OCI-LY3 (cell line): ENCODE results near the gene TTC7B.

Experiments used
- H2AFZ ChIP-seq: fragments of 200-600, 300-600 bp; shearing (Covaris generic); 2 replicates; pipeline ENCODE4 v1.6.0; 2014; ENCODE audit warnings: antibody characterized with exemption, low read depth, low read length
- H3K27ac ChIP-seq: fragments of 200-600, 300-600 bp; sonication (generic); 2 replicates; pipeline ENCODE4 v1.5.1; 2014; ENCODE audit warnings: mild to moderate bottlenecking, low read length, moderate library complexity, mixed read lengths
- H3K27me3 ChIP-seq: fragments of 200-600, 300-600 bp; sonication (generic); 2 replicates; pipeline ENCODE4 v1.6.1; 2014; ENCODE audit warnings: low read depth, low read length, mixed read lengths
- H3K36me3 ChIP-seq: fragments of 200-600, 300-600 bp; sonication (generic); replicated peaks from 2 replicates; pipeline ENCODE3; 2014; ENCODE audit warnings: low read depth, low read length, mixed read lengths
- H3K4me1 ChIP-seq: fragments of 300-600, 200-600 bp; sonication (generic); 2 replicates; pipeline ENCODE4 v1.6.1; 2014; ENCODE audit warnings: low read length, mixed read lengths
- H3K4me2 ChIP-seq: fragments of 200-600, 300-600 bp; sonication (generic); 2 replicates; pipeline ENCODE4 v1.6.1; 2014; ENCODE audit warnings: low read length, mixed read lengths
- H3K4me3 ChIP-seq: fragments of 300-600, 200-600 bp; sonication (generic); 2 replicates; pipeline ENCODE4 v1.5.1; 2014; ENCODE audit warnings: antibody characterized with exemption, mild to moderate bottlenecking, low read length, moderate library complexity
- H3K79me2 ChIP-seq: fragments of 300-600, 200-600 bp; shearing (Covaris generic); 2 replicates; pipeline ENCODE4 v1.6.1; 2014; ENCODE audit warnings: mild to moderate bottlenecking, low read length, mixed read lengths
- H3K9ac ChIP-seq: fragments of 300-600, 200-600 bp; shearing (Covaris generic); 2 replicates; pipeline ENCODE4 v1.6.0; 2014; ENCODE audit warnings: mild to moderate bottlenecking, low read length, moderate library complexity
- H3K9me3 ChIP-seq: fragments of 200-600, 300-600 bp; shearing (Covaris generic); 2 replicates; pipeline ENCODE4 v1.6.1; 2014; ENCODE audit warnings: low read length, mixed read lengths; ENCODE audit not compliant: insufficient read depth
- H4K20me1 ChIP-seq: fragments of 200-600, 300-600 bp; sonication (generic); 2 replicates; pipeline ENCODE4 v1.6.1; 2016; ENCODE audit warnings: low read length, mixed read lengths; ENCODE audit not compliant: insufficient read depth
- EZH2phosphoT487 ChIP-seq: fragments of 200-600 bp; shearing (Covaris generic); IDR thresholded peaks from 2 replicates; pipeline ENCODE4 v1.6.1; 2018; ENCODE audit warnings: antibody characterized with exemption, mixed run types, low read depth
- TF ChIP-seq, protein P1 (sequence below): fragments of 200-600, 300-600 bp; sonication (generic); IDR thresholded peaks from 2 replicates; pipeline ENCODE4 v1.5.1; 2014; ENCODE audit warnings: antibody characterized with exemption, low read length, low read depth

Gene TTC7B

DNA sequence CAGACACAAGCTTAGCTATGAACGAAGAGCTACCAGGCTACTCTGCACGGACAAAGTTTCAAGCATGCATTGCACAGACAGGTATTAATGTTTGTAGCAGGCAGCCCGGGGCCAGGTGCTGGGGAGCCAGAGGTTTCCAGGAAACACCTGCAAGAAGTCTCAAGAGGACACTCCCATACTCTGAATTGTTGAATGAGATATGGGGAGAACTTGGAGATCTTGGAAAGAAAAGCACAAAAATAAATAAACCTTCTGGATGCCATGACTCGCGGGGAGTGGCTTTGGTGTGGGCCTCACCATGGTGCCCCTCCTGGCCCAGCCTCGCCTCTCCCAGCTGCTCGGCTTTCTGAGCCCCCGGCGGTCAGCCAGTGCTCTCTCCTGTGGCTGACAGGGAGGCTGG lies 186.8 kb downstream of the TTC7B start:
- no peak overlapping the region for H3K4me2 ChIP-seq
- H3K27me3 ChIP-seq: no peaks in the 10 kb centered on the region
- H3K9me3 ChIP-seq: no peaks in the 10 kb centered on the region
- H3K27ac ChIP-seq: no peak overlapping the region
- no peak overlapping the region for H2AFZ ChIP-seq
- no peaks in the 10 kb centered on the region for H4K20me1 ChIP-seq
- no peaks in the 10 kb centered on the region for H3K36me3 ChIP-seq
- H3K4me1 ChIP-seq: no peaks in the 10 kb centered on the region
- H3K9ac ChIP-seq: no peak overlapping the region
- H3K4me3 ChIP-seq: no peak overlapping the region
- TF ChIP-seq, protein P1, sequence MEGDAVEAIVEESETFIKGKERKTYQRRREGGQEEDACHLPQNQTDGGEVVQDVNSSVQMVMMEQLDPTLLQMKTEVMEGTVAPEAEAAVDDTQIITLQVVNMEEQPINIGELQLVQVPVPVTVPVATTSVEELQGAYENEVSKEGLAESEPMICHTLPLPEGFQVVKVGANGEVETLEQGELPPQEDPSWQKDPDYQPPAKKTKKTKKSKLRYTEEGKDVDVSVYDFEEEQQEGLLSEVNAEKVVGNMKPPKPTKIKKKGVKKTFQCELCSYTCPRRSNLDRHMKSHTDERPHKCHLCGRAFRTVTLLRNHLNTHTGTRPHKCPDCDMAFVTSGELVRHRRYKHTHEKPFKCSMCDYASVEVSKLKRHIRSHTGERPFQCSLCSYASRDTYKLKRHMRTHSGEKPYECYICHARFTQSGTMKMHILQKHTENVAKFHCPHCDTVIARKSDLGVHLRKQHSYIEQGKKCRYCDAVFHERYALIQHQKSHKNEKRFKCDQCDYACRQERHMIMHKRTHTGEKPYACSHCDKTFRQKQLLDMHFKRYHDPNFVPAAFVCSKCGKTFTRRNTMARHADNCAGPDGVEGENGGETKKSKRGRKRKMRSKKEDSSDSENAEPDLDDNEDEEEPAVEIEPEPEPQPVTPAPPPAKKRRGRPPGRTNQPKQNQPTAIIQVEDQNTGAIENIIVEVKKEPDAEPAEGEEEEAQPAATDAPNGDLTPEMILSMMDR: no peak
- TF ChIP-seq EZH2phosphoT487: no peak
- no peaks in the 10 kb centered on the region for H3K79me2 ChIP-seq

DNA sequence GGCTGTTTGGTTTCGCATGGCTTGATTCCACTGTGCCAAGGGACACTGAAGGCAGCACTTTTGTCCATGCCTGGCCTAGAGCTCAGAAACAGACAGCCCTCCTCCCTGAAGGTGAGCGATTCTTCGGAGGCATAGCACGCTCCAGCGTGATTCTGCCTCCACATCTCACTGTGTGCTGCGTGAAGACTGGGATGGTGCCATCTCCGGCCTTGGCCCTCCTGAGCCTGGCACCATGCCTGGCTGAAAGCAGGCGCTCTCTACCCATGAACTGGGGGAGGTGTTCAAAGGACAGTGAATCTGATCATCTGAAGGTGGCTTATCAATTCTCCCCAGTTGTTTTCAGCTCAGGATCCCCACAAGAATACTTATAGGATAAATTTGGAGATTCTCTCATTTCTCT lies 187.4 kb downstream of the TTC7B start:
- H3K79me2 ChIP-seq: no peaks in the 10 kb centered on the region
- H3K4me2 ChIP-seq: no peak overlapping the region
- no peaks in the 10 kb centered on the region for H4K20me1 ChIP-seq
- no peak overlapping the region for H3K27ac ChIP-seq
- no peak overlapping the region for H2AFZ ChIP-seq
- H3K36me3 ChIP-seq: no peaks in the 10 kb centered on the region
- H3K9me3 ChIP-seq: no peaks in the 10 kb centered on the region
- no peaks in the 10 kb centered on the region for H3K27me3 ChIP-seq
- no peak overlapping the region for H3K9ac ChIP-seq
- no peaks in the 10 kb centered on the region for H3K4me1 ChIP-seq
- no peak for TF ChIP-seq EZH2phosphoT487
- TF ChIP-seq, protein P1: no peak
- H3K4me3 ChIP-seq: no peak overlapping the region

GRCh38 chr14:90627478-90627877 lies 188.8 kb downstream of the TTC7B start:
- Histone ChIP-seq H3K79me2 (no peaks in the 10 kb centered on the region), H3K4me1 (no peaks in the 10 kb centered on the region), H3K4me3 (no peak overlapping the region), H3K36me3 (no peaks in the 10 kb centered on the region), H3K27me3 (no peaks in the 10 kb centered on the region), H3K9ac (no peak overlapping the region), H4K20me1 (no peaks in the 10 kb centered on the region), H3K9me3 (no peaks in the 10 kb centered on the region), H3K27ac (no peak overlapping the region), H2AFZ (no peak overlapping the region), H3K4me2 (no peak overlapping the region)
- TF ChIP-seq, protein P1: no peak
- TF ChIP-seq EZH2phosphoT487: no peak

DNA sequence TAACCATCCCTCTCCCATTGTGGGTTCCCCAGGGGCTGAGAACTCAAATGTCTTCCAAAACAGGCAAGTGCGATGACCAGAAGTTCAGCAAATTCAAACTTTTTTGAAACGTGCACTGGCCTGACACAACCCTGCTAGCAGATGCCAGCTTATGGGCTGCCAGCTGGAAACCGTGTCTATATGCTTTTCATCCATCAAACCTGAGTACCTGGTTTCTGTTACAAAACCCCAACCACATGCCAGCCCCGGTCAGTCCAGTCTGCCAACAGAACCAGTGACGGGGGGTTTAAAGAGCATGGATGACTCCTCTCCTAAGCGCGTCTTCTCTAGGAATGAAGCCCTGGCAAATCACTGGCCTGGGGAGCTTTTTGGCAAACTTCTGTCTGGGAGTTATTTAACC lies 189.7 kb downstream of the TTC7B start:
- H3K36me3 ChIP-seq: no peaks in the 10 kb centered on the region
- H3K9ac ChIP-seq: no peak overlapping the region
- H3K79me2 ChIP-seq: no peaks in the 10 kb centered on the region
- no peak overlapping the region for H2AFZ ChIP-seq
- no peaks in the 10 kb centered on the region for H3K9me3 ChIP-seq
- no peak overlapping the region for H3K27ac ChIP-seq
- H3K4me3 ChIP-seq: no peak overlapping the region
- TF ChIP-seq, protein P1: no peak
- no peak for TF ChIP-seq EZH2phosphoT487
- no peaks in the 10 kb centered on the region for H3K27me3 ChIP-seq
- H3K4me2 ChIP-seq: no peak overlapping the region
- no peaks in the 10 kb centered on the region for H4K20me1 ChIP-seq
- H3K4me1 ChIP-seq: no peaks in the 10 kb centered on the region
